Thymus (tissue), 11 donors: ENCODE data around the gene KCND3. TPM values are rescaled to one million over a fixed set of nuclear protein-coding genes. Genes with fewer than 3 reads are reported as not detected.

Experiments
- DNase-seq, 9 donors: peaks; one replicate each; pipeline ENCODE4 v3.0.0-alpha.2; 2013; ENCODE audit warnings: low spot score in 9 of 9, low read depth in 6 of 9, missing footprints in 1 of 9
- H3K27ac ChIP-seq, 2 donors: one replicate each; pipeline ENCODE4 v1.5.1; 2013; ENCODE audit warnings: control low read depth in 1 of 2, low read depth in 1 of 2, low read length in 1 of 2, mild to moderate bottlenecking in 1 of 2, moderate library complexity in 1 of 2
- H3K27me3 ChIP-seq, 2 donors: one replicate each; pipeline ENCODE4 v1.5.1; 2013; ENCODE audit warnings: low read length in 1 of 2; ENCODE audit not compliant: control insufficient read depth in 2 of 2, insufficient read depth in 1 of 2
- H3K36me3 ChIP-seq, 2 donors: one replicate each; pipeline ENCODE4 v1.5.1; 2013; ENCODE audit warnings: low read length in 1 of 2, mild to moderate bottlenecking in 1 of 2, moderate library complexity in 1 of 2; ENCODE audit not compliant: control insufficient read depth in 2 of 2, insufficient read depth in 2 of 2
- H3K4me1 ChIP-seq, 2 donors: one replicate each; pipeline ENCODE4 v1.5.1; 2013; ENCODE audit warnings: low read length in 2 of 2; ENCODE audit not compliant: control insufficient read depth in 2 of 2, insufficient read depth in 2 of 2
- H3K4me3 ChIP-seq, 2 donors: one replicate each; pipeline ENCODE4 v1.5.1; 2013; ENCODE audit warnings: low read length in 2 of 2, control low read depth in 1 of 2, mild to moderate bottlenecking in 1 of 2
- H3K9me3 ChIP-seq, 2 donors: one replicate each; pipeline ENCODE4 v1.5.1; 2013; ENCODE audit warnings: low read length in 1 of 2, mild to moderate bottlenecking in 1 of 2; ENCODE audit not compliant: control insufficient read depth in 2 of 2, insufficient read depth in 1 of 2
- WGBS: extraction: QIAGEN DNeasy Blood & Tissue Kit; methylation state at CpG from one replicate; pipeline ENCODE4 v1.1.7; 2013; 5-methylcytosine and 5-hydroxymethylcytosine counted together
- polyA plus RNA-seq: library from polyadenylated mRNA; stranded (reverse); fragments of 200-250 nt; gene quantifications from one replicate; pipeline ENCODE4 v1.2.3, GENCODE V29; 2013
- total RNA-seq: library from RNA; stranded (reverse); fragments of 120-200 nt; gene quantifications from one replicate; pipeline ENCODE4 v1.2.4, GENCODE V29; 2013
- donor health status: healthy.

Gene KCND3
- total and polyA plus RNA-seq, 2 donors: 0.33 to 0.73 TPM

- no peak for DNase-seq
- no peaks in the 10 kb centered on the region for H3K4me1 ChIP-seq
- WGBS: 81% methylated on average over 4 of the region's 4 CpGs
- H3K36me3 ChIP-seq: no peaks in the 10 kb centered on the region
- no peak overlapping the region for H3K27ac ChIP-seq
- H3K27me3 ChIP-seq: peaks cover 0 to 2% of the 10 kb centered on the region in 2 donors
- no peak overlapping the region for H3K4me3 ChIP-seq
- no peaks in the 10 kb centered on the region for H3K9me3 ChIP-seq
These were observed 46.4 kb downstream of the KCND3 start for GRCh38 chr1:111943066-111943465.

- Histone ChIP-seq H3K36me3 (no peaks in the 10 kb centered on the region), H3K9me3 (no peaks in the 10 kb centered on the region), H3K4me3 (no peak overlapping the region), H3K27ac (no peak overlapping the region), H3K4me1 (no peaks in the 10 kb centered on the region), H3K27me3 (peaks cover 0 to 2% of the 10 kb centered on the region in 2 donors)
- DNase-seq: no peak
- WGBS: 97% methylated on average over 3 of the region's 3 CpGs
These were observed 50.9 kb downstream of the KCND3 start for GRCh38 chr1:111938536-111938935.

DNA sequence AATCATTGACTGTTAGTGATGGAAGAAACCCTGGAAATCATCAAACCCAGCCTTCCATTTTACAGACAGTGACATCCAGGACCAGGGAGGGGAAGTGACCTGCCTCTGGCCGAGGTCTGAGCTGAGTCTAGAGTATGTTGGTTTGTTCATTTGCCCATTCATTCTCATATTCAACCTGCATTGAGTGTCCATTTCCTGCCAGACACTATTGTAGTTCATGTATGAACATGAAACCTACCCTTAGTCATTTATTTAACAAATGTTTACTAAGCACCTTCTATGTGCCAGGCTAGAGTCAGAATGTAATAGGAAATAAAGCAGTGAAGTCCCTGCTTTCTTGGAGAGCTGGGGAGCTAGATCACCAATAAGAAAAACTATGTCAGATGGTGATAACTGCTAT lies 51.3 kb downstream of the KCND3 start:
- Histone ChIP-seq H3K27ac (no peak overlapping the region), H3K36me3 (no peaks in the 10 kb centered on the region), H3K9me3 (no peaks in the 10 kb centered on the region), H3K4me3 (no peak overlapping the region), H3K4me1 (no peaks in the 10 kb centered on the region), H3K27me3 (peaks cover 0 to 2% of the 10 kb centered on the region in 2 donors)
- WGBS: 33% methylated on average over 1 of the region's 1 CpG
- no peak for DNase-seq

- Histone ChIP-seq H3K27me3 (peaks cover 0 to under 1% of the 10 kb centered on the region in 2 donors), H3K4me1 (no peaks in the 10 kb centered on the region), H3K36me3 (no peaks in the 10 kb centered on the region), H3K4me3 (no peak overlapping the region), H3K9me3 (no peaks in the 10 kb centered on the region), H3K27ac (no peak overlapping the region)
- DNase-seq: no peak
- 58% methylated on average over 6 of the region's 6 CpGs for WGBS
These were observed 52.2 kb downstream of the KCND3 start for GRCh38 chr1:111937147-111937725.

GRCh38 chr1:111934106-111934852 lies 55.2 kb downstream of the KCND3 start:
- no peak overlapping the region for H3K4me3 ChIP-seq
- H3K4me1 ChIP-seq: no peaks in the 10 kb centered on the region
- WGBS: 94% methylated on average over 10 of the region's 10 CpGs
- H3K36me3 ChIP-seq: no peaks in the 10 kb centered on the region
- no peak overlapping the region for H3K27ac ChIP-seq
- H3K9me3 ChIP-seq: no peaks in the 10 kb centered on the region
- H3K27me3 ChIP-seq: no peaks in the 10 kb centered on the region
- DNase-seq: no peak

- WGBS: 90% methylated on average over 3 of the region's 3 CpGs
- Histone ChIP-seq H3K4me1 (no peaks in the 10 kb centered on the region), H3K36me3 (no peaks in the 10 kb centered on the region), H3K9me3 (no peaks in the 10 kb centered on the region), H3K4me3 (no peak overlapping the region), H3K27ac (no peak overlapping the region), H3K27me3 (no peaks in the 10 kb centered on the region)
- DNase-seq: no peak
These were observed 59.1 kb downstream of the KCND3 start for GRCh38 chr1:111930356-111930755.

DNA sequence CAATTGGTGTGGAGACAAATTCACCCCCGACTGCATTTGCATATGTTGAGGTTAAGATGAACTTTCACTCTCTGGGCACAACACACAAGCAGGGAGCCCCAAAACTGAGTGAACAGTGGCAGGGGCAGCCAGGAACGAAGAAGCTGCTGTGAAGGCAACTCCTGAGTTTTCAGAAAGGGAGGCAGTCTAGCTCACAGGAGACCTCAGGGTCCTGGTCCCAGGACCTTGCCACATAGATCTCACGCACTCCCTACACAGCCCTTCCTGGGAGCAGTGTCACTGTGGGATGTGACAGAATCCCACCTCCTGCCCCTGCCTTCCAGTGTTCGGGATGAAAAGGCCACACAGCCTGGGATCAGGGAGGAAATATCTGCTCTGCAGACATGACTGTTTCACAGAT lies 60.9 kb downstream of the KCND3 start:
- 88% methylated on average over 4 of the region's 4 CpGs for WGBS
- Histone ChIP-seq H3K4me1 (no peaks in the 10 kb centered on the region), H3K9me3 (no peaks in the 10 kb centered on the region), H3K36me3 (no peaks in the 10 kb centered on the region), H3K27me3 (no peaks in the 10 kb centered on the region), H3K4me3 (no peak overlapping the region), H3K27ac (no peak overlapping the region)
- no peak for DNase-seq

GRCh38 chr1:111927652-111928051 lies 61.8 kb downstream of the KCND3 start:
- no peak overlapping the region for H3K27ac ChIP-seq
- no peaks in the 10 kb centered on the region for H3K4me1 ChIP-seq
- H3K4me3 ChIP-seq: no peak overlapping the region
- no peak for DNase-seq
- no peaks in the 10 kb centered on the region for H3K9me3 ChIP-seq
- WGBS: 76% methylated on average over 2 of the region's 2 CpGs
- H3K27me3 ChIP-seq: no peaks in the 10 kb centered on the region
- H3K36me3 ChIP-seq: no peaks in the 10 kb centered on the region

- no peaks in the 10 kb centered on the region for H3K36me3 ChIP-seq
- 95% methylated on average over 2 of the region's 2 CpGs for WGBS
- H3K4me1 ChIP-seq: no peaks in the 10 kb centered on the region
- H3K27ac ChIP-seq: no peak overlapping the region
- H3K27me3 ChIP-seq: no peaks in the 10 kb centered on the region
- no peak overlapping the region for H3K4me3 ChIP-seq
- no peaks in the 10 kb centered on the region for H3K9me3 ChIP-seq
- DNase-seq: no peak
These were observed 64.7 kb downstream of the KCND3 start for GRCh38 chr1:111924786-111925185.
